Measurements from ENCODE around the gene RGR.

- TF ChIP-seq REST (IDR thresholded peaks at IDR 0.05; ENCODE audit: insufficient read depth in 1 of 2, low read depth in 2 of 2, low read length in 2 of 2) = no peak
- TF ChIP-seq POLR2AphosphoS5 (IDR thresholded peaks at IDR 0.05; ENCODE audit: low read depth, low read length) = no peak
- TF ChIP-seq SIN3A (IDR thresholded peaks at IDR 0.05; ENCODE audit: borderline replicate concordance, insufficient read depth, low read length) = no peak
These were observed 46.5 kb upstream of the RGR start for GRCh38 chr10:84198206-84198915.

Measured in PFSK-1 (cell line).